Measurements from ENCODE around the gene APMAP.

Gene APMAP

DNA sequence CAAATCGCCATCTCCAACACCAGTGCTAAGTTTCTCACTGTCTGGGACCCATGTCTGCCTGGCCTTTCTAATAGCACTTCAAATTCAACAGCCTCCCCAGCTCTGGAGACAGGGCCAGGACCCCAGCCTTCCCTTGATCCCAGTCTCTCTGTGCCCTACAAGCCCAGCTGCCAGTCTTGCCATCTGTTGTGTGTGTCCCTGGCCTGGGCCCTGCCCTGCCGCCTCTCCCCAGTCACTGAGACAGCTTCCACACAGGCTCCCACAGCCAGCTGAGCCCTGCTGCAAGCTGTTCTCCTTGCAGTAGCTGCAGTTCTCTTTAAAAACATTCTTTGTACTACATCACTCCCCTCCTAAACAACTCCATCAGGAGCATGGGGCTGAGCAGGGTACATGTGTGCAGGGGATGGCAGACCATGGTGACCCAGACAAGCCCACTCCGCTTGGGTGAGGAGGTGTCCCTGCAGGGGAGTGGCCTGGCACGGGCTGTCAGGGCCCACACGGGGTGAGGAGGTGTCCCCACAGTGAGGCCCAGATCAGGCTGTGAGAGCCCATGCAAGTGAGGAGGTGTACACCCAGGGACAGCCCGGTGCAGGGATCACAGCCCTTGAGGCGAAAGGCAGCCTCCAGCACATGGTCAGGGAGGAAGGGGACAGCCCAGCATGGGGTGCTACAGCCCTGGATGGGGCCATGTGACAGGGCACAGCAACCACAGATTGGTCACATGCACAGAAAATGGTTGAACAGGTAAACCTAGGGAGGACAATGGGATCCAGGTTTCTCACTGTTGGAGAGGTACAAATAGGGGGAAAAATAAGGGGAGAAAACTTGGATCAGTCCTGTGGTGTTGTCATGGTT lies 27.3 kb downstream of the APMAP start:
- peak in 1 of 14 donors; percentile 76 for DNase-seq

DNA sequence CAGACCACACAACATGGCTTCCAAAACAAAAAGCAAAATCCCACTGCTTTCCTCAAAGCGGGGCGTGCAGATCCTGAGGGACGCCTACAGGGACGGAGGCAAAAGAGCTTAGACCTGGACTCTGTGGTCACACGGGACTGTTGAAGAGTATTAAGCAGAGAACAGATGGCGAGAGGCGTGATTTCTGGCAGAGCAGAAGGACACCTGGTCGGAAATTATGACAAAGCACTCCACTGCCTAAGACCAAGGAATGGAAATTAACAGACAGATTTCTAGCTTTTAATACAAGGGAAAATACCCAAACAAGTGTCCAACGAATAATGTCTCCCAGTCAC lies 28.1 kb downstream of the APMAP start:
- DNase-seq = peak in 2 of 14 donors; percentile 28 to 95

DNA sequence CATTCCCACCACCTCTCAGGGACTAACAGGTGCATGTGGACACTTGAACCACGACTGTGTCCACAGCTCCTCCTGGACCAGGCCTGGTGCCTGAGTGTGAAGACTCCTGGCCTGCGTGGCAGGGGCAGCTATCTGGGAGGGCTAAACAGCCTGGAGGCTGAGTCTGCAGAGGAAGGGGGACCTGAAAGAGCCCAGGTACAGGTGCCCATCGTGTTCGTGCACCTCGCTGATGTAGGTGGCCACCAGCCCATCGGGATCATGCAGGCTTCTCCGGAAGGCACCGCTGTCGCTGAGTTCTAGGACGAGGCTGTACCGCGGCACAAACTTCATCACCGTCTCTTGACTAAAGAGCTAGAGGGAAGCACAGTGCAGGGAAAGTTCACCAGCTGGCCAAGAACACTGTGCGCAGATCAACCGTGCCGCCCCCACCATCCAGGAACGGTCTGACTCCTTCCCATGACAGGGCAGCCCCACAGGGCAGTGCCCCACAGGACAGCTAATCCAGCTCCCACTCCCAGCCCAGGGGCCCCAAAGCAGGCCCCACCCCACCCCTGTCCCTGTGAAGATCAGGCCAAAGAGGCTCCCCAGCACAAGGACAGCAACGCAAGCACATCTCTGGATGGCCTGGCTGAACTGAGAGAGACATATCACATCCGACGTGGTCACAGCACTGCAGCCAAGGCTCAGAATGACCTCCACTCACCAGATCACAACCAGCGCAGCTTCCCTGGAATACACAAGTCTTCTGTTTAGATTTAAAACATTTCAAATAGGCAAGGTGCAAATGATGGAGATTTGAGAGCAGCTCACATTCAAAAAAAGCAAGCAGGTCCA lies 28.7 kb downstream of the APMAP start:
- no peak for DNase-seq

DNA sequence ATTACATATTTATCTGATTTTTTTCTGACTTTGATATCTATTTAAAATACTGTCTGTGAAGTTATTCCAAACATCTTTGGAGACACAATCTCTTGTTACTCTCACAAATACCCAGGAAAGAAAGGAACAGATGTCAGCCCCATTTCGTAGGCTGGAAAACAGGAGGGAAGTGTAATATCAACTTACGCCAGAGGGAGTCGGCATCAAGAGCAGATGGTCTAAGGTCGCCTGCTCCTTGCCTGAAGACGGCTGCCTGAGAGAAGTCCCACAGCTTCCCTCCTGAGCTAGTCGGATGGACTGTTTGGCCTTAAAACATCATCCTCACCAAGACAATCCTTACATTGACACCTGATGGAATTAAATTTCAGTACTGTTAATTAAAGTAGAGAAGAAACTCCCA lies 30.0 kb downstream of the APMAP start:
- DNase-seq = peak in 1 of 14 donors; percentile 73

DNA sequence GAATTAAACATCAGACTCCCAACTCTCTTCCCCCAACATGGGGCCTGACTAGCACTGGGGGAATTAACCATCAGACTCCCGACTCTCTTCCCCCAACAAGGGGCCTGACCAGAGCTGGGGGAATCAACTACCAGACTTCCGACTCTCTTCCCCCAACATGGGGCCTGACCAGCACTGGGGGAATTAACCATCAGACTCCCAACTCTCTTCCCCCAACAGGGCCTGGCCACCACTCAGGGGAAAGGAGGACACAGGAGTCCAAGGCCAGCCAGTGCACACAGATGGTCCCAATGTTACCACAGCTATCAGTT lies 30.4 kb downstream of the APMAP start:
- DNase-seq = no peak

DNA sequence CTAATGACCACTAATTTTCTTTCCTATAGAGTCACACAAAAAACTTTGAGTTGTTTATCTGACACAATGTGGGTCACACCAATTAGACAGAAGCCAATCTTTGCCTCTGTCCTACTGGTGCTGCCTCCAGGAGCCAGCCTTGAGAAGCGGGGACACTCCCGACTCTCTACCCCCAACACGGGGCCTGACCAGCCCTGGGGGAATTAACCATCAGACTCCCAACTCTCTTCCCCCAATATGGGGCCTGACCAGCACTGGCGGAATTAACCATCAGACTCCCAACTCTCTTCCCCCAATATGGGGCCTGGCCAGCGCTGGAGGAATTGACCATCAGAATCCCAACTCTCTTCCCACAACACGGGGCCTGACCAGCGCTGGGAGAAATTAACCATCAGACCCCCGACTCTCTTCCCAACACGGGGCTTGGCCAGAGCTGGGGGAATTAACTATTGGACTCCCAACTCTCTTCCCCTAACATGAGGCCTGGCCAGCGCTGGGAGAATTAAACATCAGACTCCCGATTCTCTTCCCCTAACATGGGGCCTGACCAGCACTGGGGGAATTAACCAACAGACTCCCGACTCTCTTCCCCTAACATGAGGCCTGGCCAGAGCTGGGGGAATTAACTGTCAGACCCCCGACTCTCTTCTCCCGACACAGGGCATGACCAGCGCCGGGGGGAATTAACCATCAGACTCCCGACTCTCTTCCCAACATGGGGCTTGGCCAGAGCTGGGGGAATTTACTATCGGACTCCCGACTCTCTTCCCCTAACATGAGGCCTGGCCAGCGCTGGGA lies 31.0 kb downstream of the APMAP start:
- no peak for DNase-seq

DNA sequence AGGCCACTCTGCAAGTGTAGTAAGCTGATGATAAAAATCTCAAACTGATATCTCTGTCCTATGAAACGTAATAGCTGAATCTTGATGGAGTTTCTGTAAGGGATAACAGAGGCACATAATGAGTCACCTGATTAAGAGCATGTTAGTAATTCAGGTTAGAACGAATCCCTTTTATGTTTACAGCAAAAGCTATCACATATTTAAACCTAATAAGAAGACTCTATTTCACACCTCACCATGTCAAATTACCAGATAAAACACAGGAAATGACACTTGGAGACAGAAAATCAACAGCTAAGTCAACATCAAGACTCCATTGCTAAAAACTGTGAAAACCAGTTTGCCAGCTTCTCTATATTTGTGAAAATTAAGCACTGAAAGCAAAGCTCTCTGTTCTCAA lies 31.7 kb downstream of the APMAP start:
- DNase-seq = no peak

DNA sequence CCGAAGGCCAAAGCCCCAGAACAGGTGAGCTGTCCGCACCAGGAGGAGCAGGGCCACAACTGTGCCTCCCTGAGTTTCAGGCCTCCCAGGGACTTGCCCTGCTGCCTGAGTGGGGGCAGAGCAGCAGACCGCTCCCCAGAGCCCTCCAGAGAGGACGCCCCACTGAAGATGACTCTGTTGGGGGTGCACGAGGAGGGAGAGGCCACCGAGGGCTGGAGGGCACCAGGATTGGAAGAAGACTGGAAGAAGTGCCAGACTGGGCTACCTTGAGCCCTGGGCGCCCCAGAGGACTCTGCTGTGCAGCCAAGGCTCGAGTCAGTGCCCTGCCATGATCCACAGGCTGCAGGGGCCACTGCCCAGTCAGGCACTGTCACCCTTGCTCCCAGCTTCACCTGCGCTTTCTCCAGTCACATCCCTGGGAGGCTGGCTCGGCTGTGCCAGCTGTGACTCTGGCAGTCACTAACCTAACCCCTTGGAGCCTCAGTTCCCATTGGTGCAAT lies 32.2 kb downstream of the APMAP start:
- DNase-seq = no peak

DNA sequence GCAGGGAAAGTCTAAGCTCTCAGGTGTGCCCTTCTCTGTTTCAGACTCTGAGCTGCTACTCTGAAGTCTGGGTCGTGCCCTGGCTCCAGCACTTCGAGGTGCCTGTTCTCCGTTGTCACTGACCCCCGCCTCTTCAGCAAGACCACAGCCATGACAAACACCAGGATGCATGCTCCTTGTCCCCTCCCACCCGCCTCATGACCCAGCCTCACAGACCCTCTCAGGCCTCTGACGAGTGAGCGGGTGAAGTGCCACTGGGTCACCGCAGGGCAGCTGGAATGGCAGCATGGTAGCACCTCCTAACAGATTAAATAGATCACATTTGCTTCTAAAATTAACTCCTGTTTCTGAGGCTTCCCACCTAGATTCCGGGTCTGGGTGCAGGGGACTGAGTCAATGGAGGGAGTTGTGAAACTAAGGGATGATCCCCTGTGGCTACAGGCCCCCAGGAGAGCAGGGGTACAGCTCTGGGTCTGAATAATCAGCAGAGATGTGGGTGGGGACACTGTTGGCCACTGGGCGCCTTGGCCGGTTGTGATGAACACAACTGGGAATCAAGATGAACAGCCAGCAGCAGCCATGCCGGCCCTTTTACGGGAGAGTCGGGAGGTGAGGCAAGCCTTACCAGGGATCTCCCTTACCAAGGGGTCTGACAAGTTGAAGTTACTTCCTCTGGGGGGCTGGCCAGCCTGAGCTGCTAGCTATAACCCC lies 32.8 kb downstream of the APMAP start:
- DNase-seq = no peak

DNA sequence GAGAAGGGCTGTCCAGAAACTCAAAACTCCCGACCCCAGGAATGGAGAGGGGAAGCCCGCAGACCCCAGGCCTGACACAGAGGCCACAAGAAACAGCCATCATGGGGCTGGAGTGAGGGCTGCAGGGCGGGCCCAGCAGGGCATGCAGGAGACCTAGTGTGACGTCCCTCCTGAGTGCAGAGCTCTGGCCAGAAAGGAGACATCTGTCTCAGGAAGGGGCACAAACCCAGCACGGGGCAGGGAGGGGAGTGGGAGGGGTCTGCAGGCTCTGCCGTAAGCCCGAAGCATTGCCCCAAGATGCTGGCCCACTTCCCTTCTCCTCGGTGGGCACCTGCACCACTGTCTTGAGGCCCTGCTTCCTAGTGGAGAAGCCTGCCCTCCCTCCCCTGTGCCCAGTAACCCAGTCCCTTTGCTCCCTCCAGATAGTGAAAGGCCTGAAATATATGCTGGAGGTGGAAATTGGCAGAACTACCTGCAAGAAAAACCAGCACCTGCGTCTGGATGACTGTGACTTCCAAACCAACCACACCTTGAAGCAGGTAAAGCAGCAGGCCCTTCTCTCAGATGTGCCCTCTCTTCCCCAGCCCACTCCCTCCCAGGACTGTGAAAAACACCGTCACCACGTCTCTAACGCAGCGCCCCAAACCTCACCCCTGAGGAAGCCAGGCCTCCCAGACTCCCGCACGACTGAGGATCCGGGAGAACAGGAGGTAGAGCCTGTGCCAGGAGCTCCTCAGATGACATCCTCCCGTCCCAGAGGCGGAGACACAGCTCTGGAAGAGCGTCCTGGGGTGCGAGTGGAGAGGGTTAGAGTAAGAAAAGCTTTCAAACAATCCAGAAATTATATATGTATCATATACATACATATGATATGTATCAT lies 33.8 kb downstream of the APMAP start:
- DNase-seq = peak in 1 of 14 donors; percentile 43

DNA sequence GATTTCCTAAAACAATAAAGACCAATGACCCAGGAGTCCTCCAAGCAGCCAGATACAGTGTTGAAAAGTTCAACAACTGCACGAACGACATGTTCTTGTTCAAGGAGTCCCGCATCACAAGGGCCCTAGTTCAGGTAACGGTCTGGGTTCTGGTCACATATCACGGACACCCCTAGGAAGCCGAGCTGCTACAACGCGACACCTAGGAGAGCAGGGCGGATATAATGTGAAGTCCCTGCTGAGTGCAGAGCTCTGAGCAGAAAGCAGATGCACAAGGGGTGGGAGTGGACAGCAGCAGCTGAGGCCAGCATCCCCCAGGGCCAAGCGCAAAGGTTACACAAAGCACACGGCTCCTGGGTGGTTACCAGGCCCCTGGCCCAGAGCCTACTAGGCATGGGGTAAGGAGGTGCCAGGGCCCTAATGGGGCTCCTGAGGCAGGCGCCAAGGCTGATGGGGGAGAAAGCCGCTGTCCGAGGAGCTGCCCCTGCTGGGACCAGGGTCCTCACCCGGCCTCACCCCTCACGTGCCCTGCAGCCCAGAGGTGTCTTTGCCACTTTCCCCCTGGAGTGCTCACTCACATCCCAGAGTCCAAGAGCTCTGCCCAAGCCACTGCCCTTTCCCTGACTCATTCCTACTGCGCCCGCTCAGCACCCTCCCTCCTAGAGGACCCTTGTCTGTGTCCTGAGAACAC lies 35.1 kb downstream of the APMAP start:
- DNase-seq = no peak

DNA sequence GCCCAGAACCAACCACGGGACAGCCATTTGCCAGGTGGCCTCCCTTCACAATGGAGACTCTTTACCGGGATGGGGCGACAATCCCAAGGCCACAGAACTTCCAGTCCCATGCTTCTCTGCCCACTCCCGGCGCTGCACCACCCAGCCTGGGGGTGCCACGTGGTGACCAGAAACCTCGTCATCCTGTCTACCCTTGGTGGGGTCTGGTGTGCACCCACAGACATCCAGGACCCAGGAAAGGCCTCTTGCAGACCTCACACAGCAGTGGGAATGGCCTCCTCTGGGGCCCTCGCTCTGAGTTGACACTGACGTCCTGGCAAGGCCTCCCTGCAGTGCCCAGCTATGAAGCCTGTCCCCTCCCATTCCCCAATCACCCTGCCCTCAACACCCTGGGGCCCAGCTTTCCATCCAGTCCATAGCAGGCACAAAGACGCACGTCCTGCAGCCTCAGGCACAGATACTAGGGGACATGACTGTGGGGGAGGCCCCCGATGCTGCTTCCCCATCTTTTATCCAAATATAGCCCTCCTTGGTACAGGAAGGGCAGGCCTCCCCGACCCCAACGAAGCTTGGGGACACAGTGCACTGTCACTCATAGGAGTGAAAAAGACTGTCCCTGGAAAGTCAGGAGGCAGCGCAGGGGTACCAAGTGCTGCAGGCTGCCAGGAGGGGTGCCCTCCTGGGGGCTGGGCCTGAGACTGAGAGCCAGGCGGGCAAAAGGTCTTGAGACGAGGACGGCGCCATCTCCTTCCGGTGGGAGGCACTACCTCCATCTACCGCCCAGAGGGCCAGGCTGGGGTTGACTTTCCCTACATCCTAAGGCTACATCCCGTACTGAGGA lies 36.3 kb downstream of the APMAP start:
- no peak for DNase-seq

DNA sequence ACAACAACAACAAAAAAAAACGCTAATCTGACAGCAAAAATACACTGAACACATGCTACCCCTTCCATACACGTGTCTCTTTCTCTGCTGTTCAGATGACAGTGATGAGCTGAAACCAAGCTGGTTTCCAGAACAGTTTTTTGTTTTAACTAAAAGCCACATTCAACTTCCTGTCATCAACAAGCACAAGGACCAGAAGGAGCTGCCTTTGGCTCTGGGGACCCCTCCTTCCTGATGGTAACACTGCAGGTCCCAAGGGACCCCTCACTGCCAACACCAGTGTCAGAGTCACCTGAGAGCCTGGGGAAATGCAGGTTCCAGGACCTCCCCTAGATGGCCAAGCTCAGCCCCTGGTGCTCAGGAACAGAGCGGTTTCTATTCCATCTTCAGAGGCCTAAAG lies 37.5 kb downstream of the APMAP start:
- no peak for DNase-seq

DNA sequence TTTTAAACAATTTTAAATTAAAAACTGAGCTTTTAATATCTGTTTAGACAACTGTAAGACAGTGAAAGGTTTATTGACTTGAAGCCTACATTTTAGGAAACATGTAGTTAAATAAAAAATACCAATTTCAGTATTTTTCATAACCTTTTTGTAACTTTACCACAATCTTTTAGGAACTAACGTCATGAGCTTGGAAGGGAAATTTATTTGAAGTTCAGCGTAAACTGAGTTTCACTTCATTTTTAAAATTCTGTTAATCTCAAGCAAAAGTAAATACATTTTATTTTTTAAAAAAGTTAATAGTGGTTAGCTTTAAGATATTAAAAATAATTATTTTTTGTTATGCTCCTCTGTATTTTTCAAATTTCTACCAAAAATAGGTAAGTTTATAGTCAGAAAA lies 38.0 kb downstream of the APMAP start:
- no peak for DNase-seq

DNA sequence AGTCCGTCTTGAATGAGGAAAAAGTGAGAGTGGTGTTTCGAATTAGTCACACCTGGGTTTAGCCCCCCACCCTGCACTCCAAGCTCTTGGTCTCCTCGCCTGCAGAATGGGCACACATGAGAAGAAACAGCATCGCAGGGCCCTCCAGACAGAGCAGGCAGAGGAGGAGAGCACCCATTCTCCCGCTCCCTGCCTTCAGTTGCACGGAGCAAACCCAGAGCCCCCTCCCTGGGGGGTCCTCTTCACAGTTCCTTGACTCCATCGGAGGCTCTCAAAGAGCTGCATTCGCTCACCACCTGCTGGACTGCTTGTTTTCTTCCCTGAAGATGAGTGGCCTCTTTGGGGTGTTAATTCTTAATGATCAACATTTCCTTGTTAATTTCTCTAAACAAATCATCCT lies 38.4 kb downstream of the APMAP start:
- DNase-seq = no peak

DNA sequence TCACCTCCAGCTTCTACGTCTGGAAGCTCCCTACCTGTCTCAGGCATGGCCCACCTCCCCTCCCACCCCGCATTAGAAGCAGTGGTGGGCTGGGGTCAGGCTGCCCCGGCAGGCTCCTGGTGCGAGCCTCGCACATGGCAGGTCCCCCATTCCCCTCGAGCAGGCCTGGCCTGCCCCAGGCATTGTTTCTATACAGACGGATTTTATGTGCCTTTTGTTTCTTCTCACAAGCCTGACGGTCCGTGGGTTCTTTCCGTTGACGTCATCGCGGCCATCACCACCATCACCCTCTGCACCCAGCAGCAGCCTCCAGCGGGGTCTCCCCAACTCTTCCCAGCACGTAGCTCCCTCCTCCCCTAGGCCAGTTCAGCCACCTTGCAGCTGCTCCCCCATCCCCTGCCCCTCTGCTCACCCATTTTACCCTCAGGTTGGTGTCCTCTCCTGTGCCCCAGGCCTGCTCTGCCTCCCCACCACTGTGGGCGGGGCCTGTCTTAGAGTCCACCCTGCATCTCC lies 38.9 kb downstream of the APMAP start:
- DNase-seq = no peak

DNA sequence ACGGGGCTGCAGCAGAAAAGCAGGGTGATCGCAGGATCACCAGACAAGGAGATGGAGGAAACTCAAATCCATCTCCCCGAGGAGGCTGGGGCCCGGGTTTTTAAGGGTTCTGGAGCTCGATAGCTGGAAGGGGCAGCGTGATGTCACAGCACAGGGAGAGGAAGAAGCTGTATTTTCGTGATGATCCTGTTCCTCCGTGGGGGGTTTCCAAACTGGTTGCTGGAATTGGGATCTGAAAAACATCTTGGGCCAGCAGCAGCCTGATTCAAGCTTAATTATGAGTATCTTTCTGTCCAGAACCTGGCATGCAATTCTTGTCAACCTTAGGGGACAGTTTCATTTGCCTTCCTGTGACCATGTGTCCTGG lies 39.4 kb downstream of the APMAP start:
- DNase-seq = no peak

DNA sequence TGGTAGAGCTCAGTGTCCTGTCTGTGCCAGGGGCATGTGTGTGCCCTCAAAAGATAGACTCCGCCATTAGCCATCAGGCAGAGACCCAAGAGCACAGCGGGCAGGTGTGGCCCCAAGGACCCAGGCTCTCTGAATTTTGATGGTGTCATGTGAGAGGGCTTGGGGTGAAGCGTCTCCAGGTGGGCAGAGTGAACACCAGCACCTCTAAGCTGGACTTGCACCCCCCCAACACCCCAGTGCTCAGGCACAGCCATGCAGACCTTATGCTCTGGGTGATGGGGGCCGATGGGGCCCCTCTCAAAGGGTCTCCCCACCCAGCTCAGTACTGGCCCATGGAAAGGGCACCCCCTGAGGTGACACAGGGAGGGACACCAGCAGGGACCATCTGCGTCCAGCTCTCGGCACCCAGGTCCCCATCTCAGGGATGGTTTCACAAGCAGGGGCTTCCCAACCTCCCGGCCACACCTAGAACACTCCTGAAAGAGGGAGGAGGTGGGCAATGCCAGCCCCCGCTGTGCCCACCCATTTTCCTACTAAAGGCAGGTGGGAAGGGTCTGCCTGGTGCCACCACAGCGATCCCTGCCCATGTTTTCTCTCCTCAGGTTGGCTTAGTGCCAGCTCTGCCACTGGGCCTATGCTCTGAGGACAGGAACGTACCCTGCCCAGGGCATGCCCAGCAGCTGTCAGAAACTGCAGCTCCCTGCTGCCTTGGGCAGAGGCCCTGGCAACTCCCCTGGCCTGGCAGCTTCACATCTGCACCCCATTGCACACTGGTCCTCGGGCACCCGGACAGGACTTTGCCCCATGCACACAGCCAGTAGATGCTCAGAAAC lies 40.0 kb downstream of the APMAP start:
- no peak for DNase-seq
